ENCODE measurements around the gene PPP1R2B.
"Not testable (repeated sequence)": the region's sequence is repeated elsewhere in the genome, so short reads cannot be mapped to it uniquely, and the experiment has no call there.

PPP1R2B gene

GRCh38 chr5:156850206-156850751, at the start of gene PPP1R2B:
Gene PPP1R2B, plus strand, starts transcription at chr5:156850295. Its CDS starts 268 bp downstream, at chr5:156850563.
- DNase-seq = no peak

DNA sequence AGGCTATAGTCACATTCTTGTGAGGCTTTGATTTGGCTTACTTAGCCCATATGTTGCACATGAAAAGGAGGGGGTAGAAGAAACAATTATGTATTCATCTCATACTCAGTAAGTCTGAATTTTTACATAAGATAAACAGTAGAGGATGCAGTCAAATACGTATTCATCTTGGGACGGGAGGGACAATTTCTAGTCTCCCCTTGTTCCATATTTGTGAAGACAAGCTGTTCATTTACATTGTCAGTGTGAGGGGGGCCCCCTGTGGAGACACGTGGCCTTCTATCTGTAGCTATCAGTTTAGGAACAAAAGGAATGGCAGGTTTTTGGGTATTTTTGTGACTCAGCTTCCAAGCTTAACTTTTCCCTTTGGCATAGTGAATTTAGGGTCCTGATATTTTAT, 49.2 kb upstream of the PPP1R2B start:
- no peak for DNase-seq

DNA sequence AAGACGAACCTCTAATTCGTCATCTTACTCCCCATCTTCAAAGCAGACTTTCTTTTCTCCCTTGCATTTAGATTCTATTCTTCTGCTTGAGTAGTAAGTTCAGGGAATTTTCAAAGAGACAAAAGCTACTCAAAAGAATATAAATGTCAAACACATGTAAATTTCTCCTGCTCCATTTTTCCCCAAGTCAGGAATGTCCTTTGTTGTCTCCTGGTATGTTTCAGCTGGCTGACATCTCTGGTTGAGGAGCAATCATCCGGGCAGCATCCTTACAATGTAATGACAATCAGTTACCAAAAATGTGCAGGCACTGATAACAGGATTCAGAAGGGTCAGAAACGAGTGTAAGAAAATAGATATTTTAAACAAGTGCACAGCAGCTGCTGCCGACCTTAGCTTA, 47.6 kb upstream of the PPP1R2B start:
- DNase-seq = no peak

DNA sequence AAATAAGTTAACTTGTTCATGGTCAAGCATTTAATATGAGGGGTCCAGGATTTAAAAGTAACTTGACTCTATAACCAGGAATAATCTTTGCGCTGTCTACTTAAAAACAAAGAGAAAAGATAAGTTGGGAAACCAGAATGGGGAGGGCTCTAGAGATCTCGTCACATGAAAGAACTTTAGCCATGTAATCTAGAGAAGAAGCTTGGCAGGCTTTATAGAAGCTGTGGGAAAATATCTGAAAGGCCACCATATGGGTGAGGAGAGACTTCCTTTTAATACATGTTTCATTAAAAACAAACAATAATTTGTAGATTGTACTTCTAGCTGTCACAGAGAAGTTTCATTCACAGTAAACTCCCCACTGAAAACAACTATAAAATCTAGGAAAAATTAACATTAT, 46.7 kb upstream of the PPP1R2B start:
- DNase-seq = no peak

DNA sequence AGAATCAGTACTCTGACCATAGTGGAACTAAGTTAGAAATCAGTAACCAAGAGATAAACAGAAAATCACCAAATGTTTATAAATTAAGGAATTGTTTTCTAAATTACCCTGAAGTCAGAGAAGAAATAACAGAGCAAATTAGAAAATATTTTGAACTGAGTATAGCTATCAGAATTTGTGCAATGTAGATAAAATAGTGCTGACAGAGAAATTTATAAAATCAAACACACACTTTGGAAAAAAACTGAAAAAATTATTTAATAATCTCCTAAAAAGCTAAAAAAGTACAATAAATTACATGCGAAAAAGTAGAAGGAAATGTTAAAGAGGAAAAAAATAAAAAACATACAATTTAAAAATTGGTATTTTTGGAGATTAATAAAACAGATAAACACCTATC, 37.1 kb upstream of the PPP1R2B start:
- DNase-seq = no peak

DNA sequence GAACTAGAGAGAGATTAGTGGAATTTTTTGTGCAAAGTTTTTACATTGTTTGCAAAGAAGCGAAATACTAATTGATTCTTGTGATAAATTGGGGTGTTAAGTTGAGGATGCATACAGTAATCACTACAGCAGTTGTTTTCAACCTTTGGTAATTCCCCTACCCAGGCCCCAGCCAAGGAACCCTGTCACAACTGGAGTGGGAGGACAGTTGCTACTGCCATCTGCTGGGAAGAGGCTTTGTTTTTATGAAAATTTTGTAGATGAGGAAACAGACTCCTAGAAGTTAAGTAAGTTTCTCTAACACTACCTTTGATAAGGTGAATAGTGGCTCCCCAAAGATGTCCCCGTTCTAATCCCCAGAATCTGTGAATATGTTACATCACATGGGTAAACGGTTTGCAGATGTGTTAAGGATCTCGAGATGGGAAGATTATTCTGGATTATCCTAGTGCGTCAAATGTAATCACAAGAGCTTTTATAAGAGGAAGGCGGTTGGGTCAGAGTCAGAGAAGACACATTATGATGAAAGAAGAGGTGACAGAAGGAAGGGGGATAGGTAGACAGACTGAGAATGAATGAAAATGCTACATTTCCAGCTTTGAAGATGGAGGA, 34.0 kb upstream of the PPP1R2B start:
- peak in 1 of 2 donors; percentile 17 for DNase-seq

GRCh38 chr5:156819537-156819936, 30.6 kb upstream of the PPP1R2B start:
- DNase-seq = no peak

DNA sequence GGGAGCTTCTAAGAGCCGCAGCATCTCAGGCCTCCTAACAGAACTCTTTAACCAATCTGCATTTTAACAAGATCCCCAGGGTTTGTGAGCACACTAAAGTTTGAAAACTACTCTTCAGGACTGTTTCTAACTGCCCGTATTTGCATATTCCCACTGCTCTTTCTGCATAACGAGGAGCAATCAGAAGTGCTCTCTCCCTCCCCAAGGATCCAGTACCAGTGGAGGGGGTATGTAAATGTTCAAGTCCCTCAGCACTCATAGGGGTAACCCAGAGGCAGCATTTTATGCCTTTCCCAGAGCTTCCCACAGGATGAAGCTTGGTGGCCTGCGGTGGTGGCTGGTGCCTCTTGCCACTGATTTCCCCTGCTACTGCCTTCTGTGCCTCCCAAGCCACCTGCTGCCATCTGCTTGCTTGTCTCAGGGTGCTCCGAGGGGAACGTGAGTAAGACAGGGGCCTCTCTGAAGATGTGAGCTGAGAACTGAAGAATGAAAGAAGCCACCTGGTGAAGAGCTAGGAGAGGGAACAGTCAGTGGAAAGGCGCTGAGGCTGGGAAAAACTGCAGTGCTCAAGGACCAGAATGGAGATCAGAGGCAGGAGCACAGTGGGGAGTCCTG, 30.0 kb upstream of the PPP1R2B start:
- DNase-seq = no peak

DNA sequence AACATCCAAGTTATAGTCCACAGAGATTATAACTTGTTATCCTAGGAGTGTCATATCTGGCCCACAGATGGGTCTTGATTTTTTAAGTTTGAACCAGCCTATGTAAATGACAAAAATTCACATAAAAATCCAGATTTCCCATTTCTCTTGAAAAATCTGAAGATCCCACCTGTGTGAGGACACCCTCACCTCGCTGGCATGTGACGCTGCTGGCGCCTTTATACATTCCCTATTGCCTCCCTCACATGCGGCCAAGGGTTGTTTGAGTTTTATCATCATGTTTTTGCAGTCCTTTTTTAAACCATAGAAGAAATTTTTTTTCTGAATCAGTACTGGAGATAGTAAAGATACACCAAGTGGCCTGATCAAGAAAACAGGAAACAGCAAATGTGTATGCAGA, 25.9 kb upstream of the PPP1R2B start:
- DNase-seq = no peak

GRCh38 chr5:156824800-156825199, 25.3 kb upstream of the PPP1R2B start:
- no peak for DNase-seq

DNA sequence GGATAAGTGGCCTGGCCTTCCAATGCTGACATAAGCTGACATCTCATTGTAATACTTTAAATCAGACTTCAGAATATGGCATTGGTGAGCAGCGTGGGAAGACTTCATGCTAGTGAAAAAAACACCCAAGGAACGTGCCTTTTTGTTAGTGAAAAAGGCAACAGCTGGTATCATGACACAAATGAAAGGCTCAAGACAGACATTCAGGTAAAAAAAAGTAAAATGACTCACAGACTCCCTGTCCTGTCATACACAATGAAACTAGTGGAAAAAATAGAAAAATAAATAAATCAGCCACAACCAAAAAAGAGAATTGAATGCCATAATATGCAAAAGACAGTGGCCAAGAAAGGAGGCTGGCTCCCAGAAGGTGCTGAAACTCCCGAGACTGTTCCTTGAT, 24.4 kb upstream of the PPP1R2B start:
- DNase-seq = no peak

DNA sequence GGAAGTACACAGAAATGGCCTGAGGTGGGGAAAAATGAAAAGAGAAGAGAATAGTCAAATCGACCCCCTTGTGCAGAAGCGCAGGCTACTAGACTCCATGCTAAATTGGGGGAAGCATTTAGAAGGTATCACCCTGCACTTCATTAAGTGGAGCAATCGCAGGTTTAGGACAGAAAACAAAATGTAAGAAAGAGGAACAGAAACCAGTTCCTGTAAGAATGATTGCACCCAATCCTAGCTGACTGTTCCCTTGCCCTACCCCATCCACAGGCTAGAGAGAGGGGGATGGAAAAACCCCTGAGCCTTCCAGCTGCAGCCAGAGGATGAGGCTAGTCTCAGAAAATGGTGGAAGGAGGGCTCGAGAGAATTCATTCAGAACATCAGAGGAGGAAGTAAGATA, 23.9 kb upstream of the PPP1R2B start:
- DNase-seq = no peak

GRCh38 chr5:156834916-156835315, 15.2 kb upstream of the PPP1R2B start:
- no peak for DNase-seq

- peak in 1 of 2 donors; percentile 27 for DNase-seq
These were observed 14.2 kb upstream of the PPP1R2B start for GRCh38 chr5:156835905-156836304.

DNA sequence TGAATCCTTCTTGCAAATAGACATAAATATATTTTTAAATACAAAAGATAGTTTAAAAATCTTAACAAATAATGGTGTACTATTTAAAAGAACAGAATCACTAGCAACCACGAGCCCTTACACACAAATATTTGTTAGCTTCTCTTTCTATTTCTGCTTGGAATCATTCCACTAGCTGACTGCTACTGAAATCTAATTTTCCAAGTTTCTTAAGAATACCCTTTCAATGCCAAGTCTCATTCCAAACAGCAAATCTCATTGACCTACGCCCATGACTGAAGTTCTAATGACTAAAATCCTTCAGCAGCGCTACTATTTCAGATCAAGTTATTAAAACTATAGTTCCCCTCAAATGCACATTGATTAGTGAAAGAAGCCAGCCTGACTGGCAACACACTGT, 13.2 kb upstream of the PPP1R2B start:
- no peak for DNase-seq

DNA sequence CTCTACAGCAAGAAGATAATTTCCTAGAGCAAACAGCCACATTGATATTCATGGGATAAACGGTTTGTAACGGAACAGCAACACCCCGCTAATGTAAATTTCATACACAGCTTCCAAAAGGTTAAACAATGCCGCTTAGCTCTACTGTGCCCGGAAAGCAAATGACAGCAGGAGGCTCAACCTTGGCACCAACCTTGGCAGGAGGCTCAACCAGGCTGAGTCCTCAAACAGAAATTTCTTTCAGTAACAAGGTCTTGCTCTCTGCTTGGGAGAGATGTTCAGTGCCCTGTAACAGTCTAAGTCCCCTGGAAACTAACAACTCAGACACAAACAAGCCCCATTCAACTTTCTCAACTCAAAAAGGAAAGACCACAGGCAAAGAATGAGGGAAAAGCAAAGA, 11.1 kb upstream of the PPP1R2B start:
- no peak for DNase-seq

DNA sequence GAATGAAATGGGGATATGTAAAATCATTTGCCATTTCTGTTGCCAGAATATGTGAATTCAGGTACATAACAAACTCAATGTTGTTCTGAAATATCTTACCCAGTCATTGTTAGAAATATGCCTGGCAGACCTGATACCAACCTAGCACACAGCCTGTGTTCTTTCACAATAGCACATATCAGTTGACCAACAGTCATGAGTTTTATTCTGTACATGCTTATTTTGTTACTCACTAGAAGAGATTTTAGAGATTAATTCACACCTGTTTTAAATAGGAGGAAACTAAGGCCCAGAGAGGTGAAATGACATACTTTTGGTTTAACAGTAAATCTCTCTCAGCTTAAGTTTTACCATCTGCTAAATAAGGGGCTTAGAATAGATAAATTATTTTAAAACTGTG, 8.4 kb upstream of the PPP1R2B start:
- no peak for DNase-seq

DNA sequence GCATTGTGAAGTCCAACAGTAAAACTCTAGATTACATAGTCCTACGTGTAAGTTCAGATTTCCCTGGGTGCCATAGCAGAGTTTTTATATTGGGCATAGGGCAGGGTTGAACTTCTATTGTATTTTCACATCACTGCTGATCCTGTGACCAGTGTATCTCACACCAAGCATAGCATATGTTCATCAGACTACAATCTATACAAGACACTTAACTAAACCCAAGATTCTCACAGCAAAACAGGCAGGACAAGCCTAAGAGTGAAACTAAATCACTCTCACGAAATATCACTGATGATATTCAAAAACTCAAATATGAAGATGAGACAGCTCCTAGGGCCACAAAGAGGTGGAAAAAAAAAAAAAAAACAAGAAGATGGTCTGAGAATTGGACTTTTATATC, 3.2 kb upstream of the PPP1R2B start:
- DNase-seq = no peak

DNA sequence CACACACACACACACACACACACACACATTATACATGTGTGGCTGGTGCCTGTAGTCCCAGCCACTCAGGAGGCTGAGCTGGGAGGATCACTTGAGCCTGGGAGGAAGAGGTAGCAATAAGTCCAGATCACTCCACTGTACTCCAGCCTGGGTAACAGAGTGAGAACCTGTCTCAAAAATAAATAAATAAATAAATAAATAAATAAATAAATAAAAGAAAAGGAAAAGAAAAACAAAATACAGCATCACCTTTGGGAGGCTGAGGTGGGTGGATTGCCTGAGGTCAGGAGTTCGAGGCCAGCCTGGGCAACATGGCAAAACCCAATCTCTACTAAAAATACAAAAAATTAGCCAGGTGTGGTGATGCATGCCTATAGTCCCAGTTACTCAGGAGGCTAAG, 1.6 kb upstream of the PPP1R2B start:
- not testable (repeated sequence) for DNase-seq

DNA sequence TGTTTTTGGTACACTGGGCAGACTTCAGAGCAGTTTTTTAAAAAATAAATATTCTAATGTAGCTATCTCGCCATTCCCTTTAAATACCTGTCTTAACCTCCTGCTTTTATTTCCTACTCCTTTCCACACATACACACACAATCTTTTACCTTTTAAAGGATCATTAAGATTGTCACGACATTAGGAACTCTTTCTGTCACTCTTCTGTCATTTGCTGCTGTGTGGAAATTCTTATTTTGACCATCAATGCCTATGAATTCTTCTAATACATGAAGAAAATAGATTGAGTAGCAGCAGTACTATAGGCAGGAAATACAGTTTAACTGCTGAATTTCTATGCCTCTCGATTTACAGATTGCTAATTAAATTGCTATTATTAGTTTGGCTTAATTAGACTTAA, 1.8 kb downstream of the PPP1R2B start:
- no peak for DNase-seq

DNA sequence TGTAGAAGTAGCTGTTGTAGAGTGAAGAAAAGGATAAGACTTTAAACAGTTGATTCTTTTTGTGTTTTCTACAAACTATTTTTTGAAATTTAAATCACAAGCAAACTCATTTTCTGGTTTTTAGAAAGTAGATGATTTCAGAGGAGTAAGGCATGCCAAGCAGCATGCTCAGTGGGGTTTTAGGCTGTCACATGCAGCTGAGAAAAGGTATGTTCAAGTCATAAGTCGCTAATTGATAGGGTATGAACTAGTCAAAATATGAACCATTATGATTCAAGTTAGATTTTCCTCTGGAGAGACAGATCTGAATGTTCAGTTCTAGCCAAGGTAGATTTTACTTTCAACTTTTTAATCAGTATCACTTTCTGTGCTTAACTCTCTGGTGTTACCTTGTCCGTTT, 3.0 kb downstream of the PPP1R2B start:
- DNase-seq = not testable (repeated sequence)

DNA sequence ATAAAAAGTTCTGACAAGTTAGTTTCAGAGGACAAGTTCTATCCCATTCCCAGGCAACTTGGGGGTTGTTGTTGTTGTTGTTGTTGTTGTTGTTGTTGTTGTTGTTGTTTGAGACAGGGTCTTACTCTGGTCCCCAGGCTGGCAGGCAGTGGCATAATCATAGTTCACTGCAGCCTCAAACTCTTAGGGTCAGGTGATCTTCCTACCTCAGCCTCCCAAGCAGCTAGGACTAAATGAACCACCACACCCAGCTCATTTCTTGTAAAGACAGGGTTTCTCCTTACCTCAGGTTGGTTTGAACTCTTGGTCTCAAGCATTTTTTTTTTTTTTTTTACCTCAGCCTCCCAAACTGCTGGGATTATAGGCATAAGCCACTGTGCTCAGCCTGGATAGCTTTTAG, 15.3 kb downstream of the PPP1R2B start:
- no peak for DNase-seq

- no peak for DNase-seq
These were observed 20.4 kb downstream of the PPP1R2B start for GRCh38 chr5:156870498-156870839.

DNA sequence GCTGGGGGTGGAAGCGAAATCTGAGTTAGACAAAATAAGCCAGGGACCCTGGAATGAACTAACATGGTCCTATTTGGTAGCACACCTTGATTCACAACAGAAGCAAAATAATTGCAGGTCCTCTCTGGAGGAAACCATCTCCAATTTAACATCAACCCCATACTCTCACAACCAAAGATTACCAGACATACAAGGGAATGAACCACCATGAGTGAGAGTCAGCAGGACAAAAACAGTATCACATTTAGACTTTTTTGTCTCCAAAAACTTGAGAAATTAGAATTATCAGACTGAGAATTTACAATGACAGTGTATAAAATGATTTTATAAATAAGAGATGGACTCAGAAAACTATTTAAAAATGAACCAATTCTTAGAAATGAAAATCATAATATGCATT, 21.1 kb downstream of the PPP1R2B start:
- DNase-seq = no peak

DNA sequence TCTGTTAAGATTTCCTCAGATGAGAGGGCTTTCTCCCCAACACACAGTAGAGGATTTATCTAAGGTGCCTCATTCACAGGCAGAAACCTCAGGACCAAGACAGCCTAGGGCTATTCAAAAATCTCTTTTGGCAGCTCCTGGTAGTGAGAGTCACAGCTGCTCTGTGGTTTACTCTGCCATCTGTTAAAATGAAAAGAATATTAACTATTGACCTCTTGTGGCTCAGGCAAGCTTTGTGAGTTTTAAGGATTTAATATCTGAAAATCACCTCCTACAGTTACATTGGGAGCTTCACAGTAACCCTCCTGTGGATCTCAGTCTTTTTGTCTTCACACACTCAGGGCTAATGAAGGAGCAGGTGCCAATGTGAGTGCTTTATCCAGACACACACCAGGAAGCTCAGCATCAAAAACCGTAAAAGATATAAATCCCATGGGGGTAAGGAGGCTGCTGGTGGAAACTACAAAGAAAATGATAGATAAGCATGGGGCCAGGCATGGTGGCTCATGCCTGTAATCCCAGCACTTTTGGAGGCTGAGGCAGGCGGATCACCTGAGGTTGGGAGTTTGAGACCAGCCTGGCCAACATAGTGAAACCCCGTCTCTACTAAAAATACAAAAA, 29.7 kb downstream of the PPP1R2B start:
- no peak for DNase-seq

Data from CD4-positive, alpha-beta T cell treated with Interferon alpha-2 for 1 hour (primary cell).